ENCODE results near the gene NPW.

GRCh38 chr16:2066139-2066538 is 46.6 kb downstream of the NPW start:
- no peak for TF ChIP-seq CTCF (IDR thresholded peaks at IDR 0.05 in 4 of 5, conservative IDR thresholded peaks at IDR 0.05 in 1 of 5)
- TF ChIP-seq POLR2A (IDR thresholded peaks at IDR 0.05) = no peak

Measured in gastrocnemius medialis (tissue), 4 donors.